K562 (cell line): ENCODE data around the gene RUVBL2. TPM values are rescaled to one million over a fixed set of nuclear protein-coding genes. Genes with fewer than 3 reads are reported as not detected.
A peak's percentile ranks its signal among the peaks of the same experiment; 100 is the strongest.

Experiments used
- ATF1 ChIP-seq, 2 experiments: fragments of 450-650 bp in 1 of 2; IDR thresholded peaks; 2 replicates each; pipeline ENCODE4 v1.6.1; 2016; ENCODE audit warnings: missing compliant biosample characterization in 1 of 2, missing genetic modification characterization in 1 of 2
- CREB1 ChIP-seq, 2 experiments: sonication (generic) in 1 of 2; formaldehyde crosslinking in 1 of 2; IDR thresholded peaks; 2 replicates each; pipeline versions ENCODE4 v1.6.1 to v1.8.0; 2012 to 2022; ENCODE audit warnings: inconsistent platforms in 1 of 2, mild to moderate bottlenecking in 1 of 2, missing genetic modification reagents in 1 of 2, moderate library complexity in 1 of 2
- EGR1 ChIP-seq: fragments of 450-650 bp; conservative IDR thresholded peaks from 2 replicates; pipeline ENCODE4 v1.6.1; 2017; ENCODE audit warnings: mild to moderate bottlenecking
- ELF2 ChIP-seq: fragments of 250-450 bp; sonication (Bioruptor Pico); IDR thresholded peaks from 2 replicates; pipeline ENCODE4 v1.5.0; 2021; ENCODE audit warnings: mild to moderate bottlenecking
- FIP1L1 ChIP-seq: fragments of 200-400 bp; formaldehyde crosslinking; IDR thresholded peaks from 2 replicates; pipeline ENCODE4 v1.6.1; 2018; ENCODE audit warnings: mild to moderate bottlenecking, low read depth, low read length; ENCODE audit not compliant: poor library complexity, severe bottlenecking
- HSF4 ChIP-seq: fragments of 250-450 bp; sonication (Bioruptor Pico); IDR thresholded peaks from 2 replicates; pipeline ENCODE4 v2.1.2; 2022; ENCODE audit warnings: mild to moderate bottlenecking, moderate library complexity, borderline replicate concordance
- JUN ChIP-seq, 2 experiments: sonication (generic) in 1 of 2; formaldehyde crosslinking in 1 of 2; IDR thresholded peaks; 2 replicates each; pipeline versions ENCODE4 v1.6.1 to v1.8.0; 2012 to 2022; ENCODE audit warnings: borderline replicate concordance in 2 of 2, mild to moderate bottlenecking in 2 of 2, improper control_type of control experiment in 1 of 2, low read depth in 1 of 2, low read length in 1 of 2, missing genetic modification reagents in 1 of 2
- KAT7 ChIP-seq: sonication (generic); formaldehyde crosslinking; IDR thresholded peaks from 2 replicates; pipeline ENCODE4 v1.8.0; 2022; ENCODE audit warnings: missing genetic modification reagents, mild to moderate bottlenecking, borderline replicate concordance
- PCBP1 ChIP-seq: fragments of 200-400 bp; formaldehyde crosslinking; IDR thresholded peaks from 2 replicates; pipeline ENCODE4 v1.6.1; 2018; ENCODE audit warnings: mild to moderate bottlenecking, low read depth, low read length; ENCODE audit not compliant: poor library complexity, severe bottlenecking
- RBFOX2 ChIP-seq: fragments of 200-400 bp; formaldehyde crosslinking; IDR thresholded peaks from 2 replicates; pipeline ENCODE4 v1.6.1; 2017; ENCODE audit warnings: low read depth, mild to moderate bottlenecking, low read length, moderate library complexity
- SUPT5H ChIP-seq: fragments of 450-650 bp; IDR thresholded peaks from 2 replicates; pipeline ENCODE4 v1.6.1; 2016
- YY1 ChIP-seq, 3 experiments: IDR thresholded peaks; 2 replicates each; pipeline ENCODE4 v1.6.1; 2011; ENCODE audit warnings: low read length in 2 of 3, mild to moderate bottlenecking in 2 of 3, moderate library complexity in 2 of 3, borderline replicate concordance in 1 of 3, control low read depth in 1 of 3, low read depth in 1 of 3; ENCODE audit not compliant: insufficient read depth in 3 of 3, insufficient replicate concordance in 2 of 3, control insufficient read depth in 1 of 3, insufficient read length in 1 of 3; ENCODE audit errors: extremely low read depth in 1 of 3
- ZBTB7A ChIP-seq: IDR thresholded peaks from 2 replicates; pipeline ENCODE4 v1.6.1; 2011; ENCODE audit warnings: low read depth, mild to moderate bottlenecking, low read length, moderate library complexity, borderline replicate concordance; ENCODE audit not compliant: control insufficient read depth
- polyA plus RNA-seq, 8 experiments: library from polyadenylated mRNA; depleted of rRNA in 4 of 8; stranded (reverse) in 5 of 8; unstranded in 3 of 8; fragments of >200 nt; fragmentation: Nextera tagmentation in 2 of 8; fragmentation: Illumina TruSeq in 1 of 8; extraction: Ambion mirVana in 2 of 8; extraction: Trizol in 1 of 8; gene quantifications; 2 replicates each; pipeline versions ENCODE4 v1.2.1 to v1.2.3, GENCODE V29; 2011 to 2014; ENCODE audit warnings: inconsistent platforms in 1 of 8, missing spikeins in 1 of 8
- total RNA-seq, 7 experiments: library from RNA; depleted of rRNA in 6 of 7; stranded (reverse); fragments of >200 nt in 6 of 7; fragmentation: Illumina TruSeq in 2 of 7; extraction: Trizol in 2 of 7; gene quantifications; 2 replicates each; pipeline versions ENCODE4 v1.2.1 to v1.2.3, GENCODE V29; 2011 to 2021; ENCODE audit warnings: low replicate concordance in 1 of 7
- TF ChIP-seq, protein P1 (sequence below): sonication (generic); formaldehyde crosslinking; IDR thresholded peaks from 2 replicates; pipeline ENCODE4 v1.8.0; 2022; ENCODE audit warnings: mild to moderate bottlenecking, missing genetic modification reagents
- TF ChIP-seq, protein P2 (sequence below): sonication (generic); formaldehyde crosslinking; IDR thresholded peaks from 2 replicates; pipeline ENCODE4 v1.8.1; 2023; ENCODE audit warnings: mild to moderate bottlenecking, missing genetic modification reagents
- TF ChIP-seq, protein P3 (sequence below), 2 experiments: IDR thresholded peaks; 2 replicates each; pipeline ENCODE4 v1.6.1; 2011; ENCODE audit warnings: borderline replicate concordance in 1 of 2, control low read depth in 1 of 2, low read depth in 1 of 2, low read length in 1 of 2, mild to moderate bottlenecking in 1 of 2, mixed read lengths in 1 of 2, moderate library complexity in 1 of 2; ENCODE audit not compliant: insufficient read depth in 1 of 2, insufficient read length in 1 of 2, poor library complexity in 1 of 2, severe bottlenecking in 1 of 2; ENCODE audit errors: extremely low read depth in 1 of 2

The RUVBL2 gene
- total and polyA plus RNA-seq, 9 of the 15 experiments (the other 6 are each of a cell fraction or from before 2014, with no cell fraction given) = 71.4 to 453 (median 237) TPM

DNA sequence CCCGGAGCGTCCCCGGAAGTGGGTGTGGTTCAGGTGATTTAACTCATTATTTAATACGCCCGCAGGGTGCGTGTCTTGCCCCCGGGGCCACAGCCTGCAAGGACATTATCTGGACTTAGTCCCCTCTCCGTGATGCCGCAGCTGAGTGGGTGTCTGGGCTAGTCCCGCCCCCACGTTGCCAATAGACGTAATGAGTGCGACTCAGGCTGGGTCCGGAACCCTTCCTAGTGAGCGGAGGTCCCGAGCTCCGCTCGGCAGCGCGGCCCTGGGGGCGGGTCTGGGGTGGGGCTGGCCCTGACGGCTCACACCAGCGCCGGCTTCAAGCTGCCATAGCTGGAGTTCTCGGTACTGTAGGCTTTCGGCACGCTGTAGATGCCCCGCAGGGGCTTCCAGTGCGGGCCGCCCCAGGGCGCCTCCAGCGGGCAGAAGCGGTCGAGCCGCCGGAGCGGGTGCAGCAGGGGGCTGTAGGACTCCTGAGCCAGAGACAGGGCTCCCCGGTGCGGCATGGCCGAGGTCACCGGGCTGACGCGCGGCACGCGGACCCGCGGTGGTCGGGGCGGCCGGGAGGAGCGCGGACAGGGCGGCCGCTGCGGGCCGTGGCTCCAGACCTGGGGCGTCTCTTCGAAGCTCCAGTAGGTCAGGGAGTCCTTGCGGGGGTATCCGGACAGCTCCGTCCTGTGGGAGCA, 24.1 kb downstream of the RUVBL2 start (continued):
- TF ChIP-seq, protein P1, sequence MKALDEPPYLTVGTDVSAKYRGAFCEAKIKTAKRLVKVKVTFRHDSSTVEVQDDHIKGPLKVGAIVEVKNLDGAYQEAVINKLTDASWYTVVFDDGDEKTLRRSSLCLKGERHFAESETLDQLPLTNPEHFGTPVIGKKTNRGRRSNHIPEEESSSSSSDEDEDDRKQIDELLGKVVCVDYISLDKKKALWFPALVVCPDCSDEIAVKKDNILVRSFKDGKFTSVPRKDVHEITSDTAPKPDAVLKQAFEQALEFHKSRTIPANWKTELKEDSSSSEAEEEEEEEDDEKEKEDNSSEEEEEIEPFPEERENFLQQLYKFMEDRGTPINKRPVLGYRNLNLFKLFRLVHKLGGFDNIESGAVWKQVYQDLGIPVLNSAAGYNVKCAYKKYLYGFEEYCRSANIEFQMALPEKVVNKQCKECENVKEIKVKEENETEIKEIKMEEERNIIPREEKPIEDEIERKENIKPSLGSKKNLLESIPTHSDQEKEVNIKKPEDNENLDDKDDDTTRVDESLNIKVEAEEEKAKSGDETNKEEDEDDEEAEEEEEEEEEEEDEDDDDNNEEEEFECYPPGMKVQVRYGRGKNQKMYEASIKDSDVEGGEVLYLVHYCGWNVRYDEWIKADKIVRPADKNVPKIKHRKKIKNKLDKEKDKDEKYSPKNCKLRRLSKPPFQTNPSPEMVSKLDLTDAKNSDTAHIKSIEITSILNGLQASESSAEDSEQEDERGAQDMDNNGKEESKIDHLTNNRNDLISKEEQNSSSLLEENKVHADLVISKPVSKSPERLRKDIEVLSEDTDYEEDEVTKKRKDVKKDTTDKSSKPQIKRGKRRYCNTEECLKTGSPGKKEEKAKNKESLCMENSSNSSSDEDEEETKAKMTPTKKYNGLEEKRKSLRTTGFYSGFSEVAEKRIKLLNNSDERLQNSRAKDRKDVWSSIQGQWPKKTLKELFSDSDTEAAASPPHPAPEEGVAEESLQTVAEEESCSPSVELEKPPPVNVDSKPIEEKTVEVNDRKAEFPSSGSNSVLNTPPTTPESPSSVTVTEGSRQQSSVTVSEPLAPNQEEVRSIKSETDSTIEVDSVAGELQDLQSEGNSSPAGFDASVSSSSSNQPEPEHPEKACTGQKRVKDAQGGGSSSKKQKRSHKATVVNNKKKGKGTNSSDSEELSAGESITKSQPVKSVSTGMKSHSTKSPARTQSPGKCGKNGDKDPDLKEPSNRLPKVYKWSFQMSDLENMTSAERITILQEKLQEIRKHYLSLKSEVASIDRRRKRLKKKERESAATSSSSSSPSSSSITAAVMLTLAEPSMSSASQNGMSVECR (CRISPR knock-in tag) = 0 out of 2 replicates have a peak, but pooled peaks have one; percentile 19
- TF ChIP-seq SUPT5H = peak; percentile 54
- TF ChIP-seq JUN (IDR thresholded peaks at IDR 0.05; ENCODE audit: borderline replicate concordance, low read depth, low read length) = no peak
- no peak for TF ChIP-seq JUN (CRISPR knock-in tag; IDR thresholded peaks at IDR 0.05; ENCODE audit: borderline replicate concordance)
- no peak for TF ChIP-seq HSF4 (CRISPR knock-in tag)
- TF ChIP-seq EGR1 = peak; percentile 82
- 0 out of 2 replicates have a peak, but pooled peaks have one; percentile 33 for TF ChIP-seq ELF2 (CRISPR knock-in tag)
- TF ChIP-seq ATF1 (CRISPR knock-in tag; IDR thresholded peaks at IDR 0.05) = no peak
- TF ChIP-seq ATF1 (tag; IDR thresholded peaks at IDR 0.05) = peak; percentile 55; the same call in 1 of the 2 replicates
- TF ChIP-seq ZBTB7A = peak; percentile 71; the same call in 1 of the 2 replicates
- TF ChIP-seq, protein P2, sequence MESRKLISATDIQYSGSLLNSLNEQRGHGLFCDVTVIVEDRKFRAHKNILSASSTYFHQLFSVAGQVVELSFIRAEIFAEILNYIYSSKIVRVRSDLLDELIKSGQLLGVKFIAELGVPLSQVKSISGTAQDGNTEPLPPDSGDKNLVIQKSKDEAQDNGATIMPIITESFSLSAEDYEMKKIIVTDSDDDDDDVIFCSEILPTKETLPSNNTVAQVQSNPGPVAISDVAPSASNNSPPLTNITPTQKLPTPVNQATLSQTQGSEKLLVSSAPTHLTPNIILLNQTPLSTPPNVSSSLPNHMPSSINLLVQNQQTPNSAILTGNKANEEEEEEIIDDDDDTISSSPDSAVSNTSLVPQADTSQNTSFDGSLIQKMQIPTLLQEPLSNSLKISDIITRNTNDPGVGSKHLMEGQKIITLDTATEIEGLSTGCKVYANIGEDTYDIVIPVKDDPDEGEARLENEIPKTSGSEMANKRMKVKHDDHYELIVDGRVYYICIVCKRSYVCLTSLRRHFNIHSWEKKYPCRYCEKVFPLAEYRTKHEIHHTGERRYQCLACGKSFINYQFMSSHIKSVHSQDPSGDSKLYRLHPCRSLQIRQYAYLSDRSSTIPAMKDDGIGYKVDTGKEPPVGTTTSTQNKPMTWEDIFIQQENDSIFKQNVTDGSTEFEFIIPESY = peak; percentile 74
- TF ChIP-seq CREB1 (IDR thresholded peaks at IDR 0.05) = peak; percentile 77
- TF ChIP-seq CREB1 (CRISPR knock-in tag; IDR thresholded peaks at IDR 0.05) = peak; percentile 57; the same call in 1 of the 2 replicates
- peak; percentile 28 for TF ChIP-seq PCBP1
- TF ChIP-seq YY1 (IDR thresholded peaks at IDR 0.05; ENCODE audit: borderline replicate concordance in 1 of 3, control insufficient read depth in 1 of 3, extremely low read depth in 1 of 3, insufficient read depth in 3 of 3, insufficient read length in 1 of 3, insufficient replicate concordance in 2 of 3, low read depth in 1 of 3, low read length in 2 of 3) = peak in 1 of 3 experiments; percentile 18
- peak; percentile 61 for TF ChIP-seq FIP1L1
- peak; percentile 48 for TF ChIP-seq RBFOX2
- TF ChIP-seq, protein P3, sequence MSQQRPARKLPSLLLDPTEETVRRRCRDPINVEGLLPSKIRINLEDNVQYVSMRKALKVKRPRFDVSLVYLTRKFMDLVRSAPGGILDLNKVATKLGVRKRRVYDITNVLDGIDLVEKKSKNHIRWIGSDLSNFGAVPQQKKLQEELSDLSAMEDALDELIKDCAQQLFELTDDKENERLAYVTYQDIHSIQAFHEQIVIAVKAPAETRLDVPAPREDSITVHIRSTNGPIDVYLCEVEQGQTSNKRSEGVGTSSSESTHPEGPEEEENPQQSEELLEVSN (IDR thresholded peaks at IDR 0.05; ENCODE audit: borderline replicate concordance in 1 of 2, extremely low read depth in 1 of 2, insufficient read depth in 1 of 2, insufficient read length in 1 of 2, low read depth in 1 of 2, low read length in 1 of 2, poor library complexity in 1 of 2, severe bottlenecking in 1 of 2) = peak; percentile 23 to 85
- TF ChIP-seq KAT7 = no peak
